SW480 (cell line): ENCODE measurements around the gene SAMD14.
A peak's percentile ranks its signal among the peaks of the same experiment; 100 is the strongest.
"Not testable (repeated sequence)": the region's sequence is repeated elsewhere in the genome, so short reads cannot be mapped to it uniquely, and the experiment has no call there.

Experiments
- DNase-seq: peaks from one replicate; pipeline ENCODE4 v3.0.0-alpha.2; 2016; ENCODE audit warnings: low spot score

SAMD14 gene

GRCh38 chr17:50075446-50076032 lies 54.4 kb downstream of the SAMD14 start:
- DNase-seq = no peak

- no peak for DNase-seq
These were observed 55.7 kb downstream of the SAMD14 start for GRCh38 chr17:50074227-50074626.

- DNase-seq = no peak
These were observed 57.0 kb downstream of the SAMD14 start for GRCh38 chr17:50072925-50073324.

GRCh38 chr17:50072130-50072529 lies 57.8 kb downstream of the SAMD14 start:
- no peak for DNase-seq

- DNase-seq = no peak
These were observed 58.3 kb downstream of the SAMD14 start for GRCh38 chr17:50071692-50072091.

GRCh38 chr17:50070908-50071680 lies 58.9 kb downstream of the SAMD14 start:
- DNase-seq = no peak

- DNase-seq = no peak
These were observed 62.0 kb downstream of the SAMD14 start for GRCh38 chr17:50067996-50068395.

- DNase-seq = no peak
These were observed 63.0 kb downstream of the SAMD14 start for GRCh38 chr17:50066995-50067394.

- no peak for DNase-seq
These were observed 64.9 kb downstream of the SAMD14 start for GRCh38 chr17:50065056-50065455.

- DNase-seq = peak; percentile 91
These were observed 65.5 kb downstream of the SAMD14 start for GRCh38 chr17:50064253-50065001.

- no peak for DNase-seq
These were observed 66.3 kb downstream of the SAMD14 start for GRCh38 chr17:50063561-50064252.

GRCh38 chr17:50062293-50063243 lies 67.4 kb downstream of the SAMD14 start:
- DNase-seq = peak; percentile 94

GRCh38 chr17:50061713-50062045 lies 68.3 kb downstream of the SAMD14 start:
- DNase-seq = not testable (repeated sequence)

- no peak for DNase-seq
These were observed 68.8 kb downstream of the SAMD14 start for GRCh38 chr17:50060951-50061712.
